ENCODE results near the gene TRIM51G.
"Not testable (repeated sequence)": the region's sequence is repeated elsewhere in the genome, so short reads cannot be mapped to it uniquely, and the experiment has no call there.

TRIM51G gene, protein sequence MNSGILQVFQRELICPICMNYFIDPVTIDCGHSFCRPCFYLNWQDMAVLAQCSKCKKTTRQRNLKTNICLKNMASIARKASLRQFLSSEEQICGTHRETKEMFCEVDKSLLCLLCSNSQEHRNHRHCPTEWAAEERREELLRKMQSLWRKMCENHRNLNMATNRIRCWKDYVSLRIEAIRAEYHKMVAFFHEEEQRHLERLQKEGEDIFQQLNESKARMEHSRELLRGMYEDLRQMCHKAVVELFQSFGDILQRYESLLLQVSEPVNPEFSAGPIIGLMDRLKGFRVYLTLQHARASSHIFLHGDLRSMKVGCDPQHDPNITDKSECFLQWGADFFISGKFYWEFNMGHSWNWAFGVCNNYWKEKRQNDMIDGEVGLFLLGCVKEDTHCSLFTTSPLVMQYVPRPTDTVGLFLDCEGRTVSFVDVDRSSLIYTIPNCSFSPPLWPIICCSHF

DNA sequence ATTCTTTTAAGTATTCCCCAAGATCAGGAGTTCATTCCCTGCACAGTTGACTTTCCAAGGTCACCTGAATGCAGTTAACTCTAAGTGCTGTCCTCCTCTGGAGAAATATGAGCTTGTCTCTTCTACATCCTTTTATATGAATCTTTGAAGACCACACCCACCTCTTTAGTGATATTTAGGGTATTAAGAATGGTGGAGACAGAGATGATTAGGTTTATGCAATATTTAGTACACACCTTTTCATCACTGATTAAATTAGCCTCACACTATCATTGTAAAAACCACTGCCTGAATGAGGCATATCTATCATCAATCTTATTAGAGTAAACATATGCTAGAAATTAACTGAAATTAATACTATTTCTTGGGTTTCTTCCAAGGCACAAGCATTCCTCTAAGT is at the start of gene TRIM51G:
TSS of gene TRIM51G (minus strand) at position 101 of the 400 bp plus-strand sequence. CDS start 2,190 bp downstream, outside the sequence.
- DNase-seq (ENCODE audit: insufficient read length, low spot score); FAIRE-seq: not testable (repeated sequence)

DNA sequence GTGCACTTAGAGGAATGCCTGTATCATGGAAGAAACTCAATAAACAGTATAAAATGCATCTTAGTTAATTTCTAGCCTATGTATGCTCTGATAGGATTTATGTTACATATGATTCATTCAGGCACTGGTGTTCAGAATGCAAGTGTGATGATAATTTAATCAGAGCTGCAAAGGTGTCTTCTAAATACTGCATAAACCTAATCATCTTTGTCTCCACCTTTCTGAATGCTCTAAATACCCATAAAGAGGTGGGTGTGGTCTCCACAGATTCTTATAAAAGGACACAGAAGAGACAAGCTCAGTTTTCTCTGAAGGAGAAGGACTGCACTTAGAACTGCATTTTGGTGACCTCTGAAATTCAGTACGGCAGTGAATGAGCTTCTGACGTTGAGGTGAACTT is 44.8 kb upstream of the TRIM51G start, which contains the start of gene TRIM49B:
TSS of gene TRIM49B (plus strand) at position 301 of the 400 bp plus-strand sequence. CDS start 2,777 bp downstream, outside the sequence.
- not testable (repeated sequence) for DNase-seq (ENCODE audit: insufficient read length, low spot score); FAIRE-seq

DNA sequence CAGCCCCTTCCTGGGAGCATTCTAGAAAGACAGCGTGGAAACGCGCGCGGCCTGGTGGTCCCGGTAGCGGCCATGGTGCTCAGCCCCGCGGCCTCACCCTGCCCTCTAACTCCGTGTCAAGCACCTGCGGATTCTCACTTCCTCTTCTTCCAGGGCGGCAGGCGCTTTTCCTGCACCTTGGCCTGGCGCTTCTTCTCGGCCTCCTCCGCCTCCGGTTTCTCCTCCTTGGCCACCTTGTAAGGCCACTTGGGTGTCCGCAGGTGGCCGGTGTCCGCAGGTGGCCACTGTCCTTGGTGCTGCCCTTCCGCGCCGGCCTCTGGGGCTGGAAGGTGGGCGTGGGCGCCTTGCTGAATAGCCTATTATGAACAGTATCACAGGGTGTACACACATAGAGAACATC is 15.1 kb downstream of the TRIM51G start:
- not testable (repeated sequence) for FAIRE-seq

DNA sequence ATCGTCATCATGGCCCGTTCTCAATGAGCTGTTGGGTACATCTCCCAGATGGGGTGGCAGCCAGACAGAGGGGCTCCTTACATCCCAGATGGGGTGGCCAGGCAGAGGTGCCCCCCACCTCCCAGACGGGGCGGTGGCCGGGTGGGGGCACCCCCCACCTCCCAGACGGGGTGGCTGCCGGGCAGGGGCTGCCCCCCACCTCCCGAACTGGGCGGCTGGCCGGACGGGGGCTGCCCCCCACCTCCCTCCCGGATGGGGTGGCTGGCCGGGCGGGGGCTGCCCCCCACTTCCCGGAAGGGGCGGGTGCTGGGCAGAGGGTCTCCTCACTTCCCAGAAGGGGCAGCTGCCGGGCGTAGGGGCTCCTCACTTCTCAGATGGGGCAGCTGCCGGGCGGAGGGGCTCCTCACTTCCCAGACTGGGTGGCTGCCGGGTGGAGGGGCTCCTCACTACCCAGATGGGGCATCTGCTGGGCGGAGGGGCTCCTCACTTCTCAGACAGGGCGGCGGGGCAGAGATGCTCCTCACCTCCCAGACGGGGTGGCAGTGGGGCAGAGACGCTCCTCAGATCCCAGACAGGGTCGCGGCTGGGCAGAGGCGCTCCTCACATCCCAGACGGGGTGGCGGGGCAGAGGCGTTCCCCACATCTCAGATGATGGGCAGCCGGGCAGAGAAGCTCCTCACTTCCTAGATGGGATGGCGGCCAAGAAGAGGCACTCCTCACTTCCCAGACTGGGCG is 28.2 kb downstream of the TRIM51G start:
- not testable (repeated sequence) for DNase-seq (ENCODE audit: insufficient read length, low spot score); FAIRE-seq

More for the DNA sequence above, 15.1 kb downstream of the TRIM51G start:
- not testable (repeated sequence) for DNase-seq (ENCODE audit: insufficient read length, low spot score)

DNA sequence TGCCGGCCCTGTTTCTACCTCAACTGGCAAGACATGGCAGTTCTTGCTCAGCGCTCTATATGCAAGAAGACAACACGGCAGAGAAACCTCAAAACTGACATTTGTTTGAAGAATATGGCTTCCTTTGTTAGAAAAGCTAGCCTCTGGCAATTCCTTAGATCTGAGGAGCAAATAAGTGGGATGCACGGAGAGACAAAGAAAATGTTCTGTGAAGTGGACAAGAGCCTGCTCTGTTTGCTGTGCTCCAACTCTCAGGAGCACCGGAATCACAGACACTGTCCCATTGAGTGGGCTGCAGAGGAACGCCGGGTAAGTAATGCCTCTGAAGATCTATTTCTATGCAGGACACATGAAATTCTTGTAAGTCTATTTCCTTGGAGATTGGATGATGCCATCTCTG is 37.9 kb downstream of the TRIM51G start:
- FAIRE-seq; DNase-seq (ENCODE audit: insufficient read length, low spot score): not testable (repeated sequence)

All from D721Med (cell line).